Caco-2 (cell line): ENCODE measurements around the gene ZNF474. TPM values are rescaled to one million over a fixed set of nuclear protein-coding genes. Genes with fewer than 3 reads are reported as not detected.
A peak's percentile ranks its signal among the peaks of the same experiment; 100 is the strongest.

Source experiments
- BruUV-seq: library from RNA; stranded (reverse); fragments of 400-500 nt; replicated peaks from 2 replicates; lab custom pipeline; 2021; lab: Mats Ljungman, UMichigan
- CTCF ChIA-PET: fragments of 300-600 bp; sonication (Branson Sonifier 250); formaldehyde crosslinking; loops from one replicate; lab custom pipeline; 2022; ENCODE audit warnings: antibody characterized with exemption; lab: Charles Lee
- POLR2A ChIA-PET: fragments of 300-600 bp; sonication (Branson Sonifier 250); formaldehyde crosslinking; loops from one replicate; lab custom pipeline; 2022; ENCODE audit warnings: antibody characterized with exemption; lab: Charles Lee
- DNase-seq, 2 experiments: peaks; one replicate each; pipeline versions ENCODE4 v3.0.0 to v3.0.0-alpha.2; 2020 to 2022
- H3K27me3 ChIP-seq: replicated peaks from 2 replicates; pipeline ENCODE4 v1.6.0; 2011; ENCODE audit warnings: low read length; ENCODE audit not compliant: control insufficient read depth, insufficient read depth
- H3K36me3 ChIP-seq: 2 replicates; pipeline ENCODE4 v1.5.1; 2011; ENCODE audit warnings: low read length; ENCODE audit not compliant: control insufficient read depth, insufficient read depth
- H3K4me1 ChIP-seq: fragments of 250-450 bp; sonication (Bioruptor Pico); 2 replicates; pipeline ENCODE4 v1.5.1; 2020; ENCODE audit warnings: mild to moderate bottlenecking
- H3K4me3 ChIP-seq: 2 replicates; pipeline ENCODE4 v1.5.1; 2011; ENCODE audit warnings: low read depth, mild to moderate bottlenecking, control low read depth, low read length
- H3K9me3 ChIP-seq: fragments of 250-450 bp; sonication (Bioruptor Pico); 2 replicates; pipeline ENCODE4 v1.5.1; 2020; ENCODE audit warnings: mild to moderate bottlenecking, moderate library complexity
- H3K27ac Mint-ChIP-seq: one replicate; pipeline ENCODE4 v1.8.0; 2022; ENCODE audit warnings: mixed read lengths; ENCODE audit not compliant: unreplicated experiment
- H3K27me3 Mint-ChIP-seq: one replicate; pipeline ENCODE4 v1.8.0; 2022; ENCODE audit warnings: mixed read lengths; ENCODE audit not compliant: insufficient read depth, unreplicated experiment
- H3K36me3 Mint-ChIP-seq: one replicate; pipeline ENCODE4 v1.8.0; 2022; ENCODE audit warnings: mild to moderate bottlenecking, mixed read lengths; ENCODE audit not compliant: insufficient read depth, unreplicated experiment
- H3K4me1 Mint-ChIP-seq: one replicate; pipeline ENCODE4 v1.8.0; 2022; ENCODE audit warnings: low read depth, mixed read lengths; ENCODE audit not compliant: unreplicated experiment
- H3K4me3 Mint-ChIP-seq: one replicate; pipeline ENCODE4 v1.8.0; 2022; ENCODE audit warnings: mild to moderate bottlenecking, moderate library complexity, mixed read lengths; ENCODE audit not compliant: unreplicated experiment
- H3K9me3 Mint-ChIP-seq: one replicate; pipeline ENCODE4 v1.8.0; 2022; ENCODE audit warnings: mixed read lengths; ENCODE audit not compliant: unreplicated experiment
- intact Hi-C: fragments of 100-400 bp; cut with micrococcal nuclease; formaldehyde crosslinking; loops from one replicate; pipeline ENCODE4 v1.10.0; 2022; ENCODE audit not compliant: unreplicated experiment
- total RNA-seq: library from RNA; stranded (reverse); gene quantifications from 2 replicates; pipeline ENCODE4 v1.2.3, GENCODE V29; 2022
- TF ChIP-seq, protein P1 (sequence below), 2 experiments: fragments of 200-600 bp in 1 of 2; IDR thresholded peaks; 1 replicate in 1 of 2; 2 replicates in 1 of 2; pipeline versions ENCODE4 v1.5.1 to v1.8.0; 2011 to 2022; ENCODE audit warnings: antibody characterized with exemption in 1 of 2, control low read depth in 1 of 2, inconsistent platforms in 1 of 2, low read depth in 1 of 2, low read length in 1 of 2, mild to moderate bottlenecking in 1 of 2, moderate library complexity in 1 of 2; ENCODE audit not compliant: insufficient read depth in 1 of 2, severe bottlenecking in 1 of 2, unreplicated experiment in 1 of 2

The ZNF474 gene
- total RNA-seq, 1 experiment from 2014 or later, result not detected

DNA sequence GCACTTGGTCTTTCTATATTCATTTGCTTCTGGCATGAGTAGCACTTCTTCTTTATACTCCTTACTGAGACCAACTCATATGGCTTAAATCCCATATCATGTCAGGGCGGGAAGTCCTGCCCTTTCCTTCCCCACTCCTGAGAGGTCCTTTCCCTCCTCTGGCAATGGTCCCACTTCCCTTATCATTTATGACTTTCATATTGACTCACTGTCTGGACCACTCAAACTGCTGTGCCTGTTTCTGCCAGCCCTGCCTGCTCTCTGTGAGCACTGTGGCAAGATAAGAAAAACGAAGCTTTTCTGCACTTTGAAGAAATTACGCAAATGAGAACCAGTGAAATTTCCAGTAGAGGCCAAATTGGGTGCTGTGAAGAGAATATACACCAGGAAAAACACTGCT, 58.1 kb downstream of the ZNF474 start:
- BruUV-seq, result no TSS peak
- Histone ChIP-seq H3K36me3 (no peaks in the 10 kb centered on the region), H3K27me3 (no peaks in the 10 kb centered on the region), H3K4me3 (no peak overlapping the region), H3K9me3 (no peaks in the 10 kb centered on the region), H3K4me1 (no peaks in the 10 kb centered on the region)
- H3K27ac Mint-ChIP-seq, result no peak overlapping the region
- no peaks in the 10 kb centered on the region for H3K36me3 Mint-ChIP-seq
- no peaks in the 10 kb centered on the region for H3K9me3 Mint-ChIP-seq
- intact Hi-C loops, result no loop called here
- CTCF ChIA-PET, result no interaction called here
- TF ChIP-seq, protein P1, sequence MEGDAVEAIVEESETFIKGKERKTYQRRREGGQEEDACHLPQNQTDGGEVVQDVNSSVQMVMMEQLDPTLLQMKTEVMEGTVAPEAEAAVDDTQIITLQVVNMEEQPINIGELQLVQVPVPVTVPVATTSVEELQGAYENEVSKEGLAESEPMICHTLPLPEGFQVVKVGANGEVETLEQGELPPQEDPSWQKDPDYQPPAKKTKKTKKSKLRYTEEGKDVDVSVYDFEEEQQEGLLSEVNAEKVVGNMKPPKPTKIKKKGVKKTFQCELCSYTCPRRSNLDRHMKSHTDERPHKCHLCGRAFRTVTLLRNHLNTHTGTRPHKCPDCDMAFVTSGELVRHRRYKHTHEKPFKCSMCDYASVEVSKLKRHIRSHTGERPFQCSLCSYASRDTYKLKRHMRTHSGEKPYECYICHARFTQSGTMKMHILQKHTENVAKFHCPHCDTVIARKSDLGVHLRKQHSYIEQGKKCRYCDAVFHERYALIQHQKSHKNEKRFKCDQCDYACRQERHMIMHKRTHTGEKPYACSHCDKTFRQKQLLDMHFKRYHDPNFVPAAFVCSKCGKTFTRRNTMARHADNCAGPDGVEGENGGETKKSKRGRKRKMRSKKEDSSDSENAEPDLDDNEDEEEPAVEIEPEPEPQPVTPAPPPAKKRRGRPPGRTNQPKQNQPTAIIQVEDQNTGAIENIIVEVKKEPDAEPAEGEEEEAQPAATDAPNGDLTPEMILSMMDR (IDR thresholded peaks at IDR 0.05; ENCODE audit: insufficient read depth in 1 of 2, low read depth in 1 of 2, low read length in 1 of 2, severe bottlenecking in 1 of 2, unreplicated experiment in 1 of 2), result no peak
- POLR2A ChIA-PET, result no interaction called here
- H3K4me1 Mint-ChIP-seq, result no peaks in the 10 kb centered on the region
- no peak overlapping the region for H3K4me3 Mint-ChIP-seq
- no peak for DNase-seq
- peaks cover 3% of the 10 kb centered on the region for H3K27me3 Mint-ChIP-seq

DNA sequence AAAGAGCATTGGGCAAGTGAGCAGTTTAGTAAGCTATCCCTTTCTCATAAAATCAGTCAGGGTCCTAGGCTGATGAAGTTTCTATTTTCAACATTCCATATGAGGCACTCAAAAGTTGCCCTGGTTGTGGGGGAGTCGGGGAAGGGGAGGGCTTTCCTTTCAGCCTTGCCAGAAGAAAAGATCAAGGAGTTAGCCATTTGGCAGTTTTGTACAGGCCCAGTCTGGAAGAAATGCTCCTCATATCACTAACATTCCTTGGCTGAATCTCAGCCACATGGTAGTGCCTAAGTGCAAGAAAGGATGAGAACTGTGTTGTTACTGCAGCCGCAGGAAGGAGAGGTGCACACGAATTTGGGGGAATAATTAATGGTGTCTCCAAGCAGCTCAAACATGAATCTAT, 60.8 kb downstream of the ZNF474 start:
- Histone ChIP-seq H3K4me3 (no peak overlapping the region), H3K36me3 (no peaks in the 10 kb centered on the region), H3K27me3 (no peaks in the 10 kb centered on the region), H3K4me1 (no peaks in the 10 kb centered on the region), H3K9me3 (no peaks in the 10 kb centered on the region)
- ChIA-PET POLR2A (no interaction called here), CTCF (no interaction called here)
- H3K4me3 Mint-ChIP-seq, result no peak overlapping the region
- TF ChIP-seq, protein P1 (IDR thresholded peaks at IDR 0.05; ENCODE audit: insufficient read depth in 1 of 2, low read depth in 1 of 2, low read length in 1 of 2, severe bottlenecking in 1 of 2, unreplicated experiment in 1 of 2), result no peak
- BruUV-seq, result no TSS peak
- DNase-seq, result no peak
- no peaks in the 10 kb centered on the region for H3K4me1 Mint-ChIP-seq
- H3K27me3 Mint-ChIP-seq, result peaks cover 6% of the 10 kb centered on the region
- no peak overlapping the region for H3K27ac Mint-ChIP-seq
- no peaks in the 10 kb centered on the region for H3K36me3 Mint-ChIP-seq
- no peaks in the 10 kb centered on the region for H3K9me3 Mint-ChIP-seq
- intact Hi-C loops, result no loop called here

GRCh38 chr5:122192497-122193496, 63.5 kb downstream of the ZNF474 start:
- peak in 1 of 2 experiments; percentile 69 for DNase-seq
- BruUV-seq, result no TSS peak
- POLR2A ChIA-PET, result no interaction called here
- intact Hi-C loops, result loop anchor here (1.0 kb wide), 2 partner anchors 223 to 306 kb away; no protein-coding TSS in a partner anchor
- H3K27me3 ChIP-seq, result no peaks in the 10 kb centered on the region
- peaks cover 6% of the 10 kb centered on the region for H3K27me3 Mint-ChIP-seq
- H3K4me3 ChIP-seq, result no peak overlapping the region
- no peak overlapping the region for H3K27ac Mint-ChIP-seq
- H3K4me1 ChIP-seq, result no peaks in the 10 kb centered on the region
- CTCF ChIA-PET, result no interaction called here
- no peaks in the 10 kb centered on the region for H3K4me1 Mint-ChIP-seq
- no peaks in the 10 kb centered on the region for H3K36me3 ChIP-seq
- H3K9me3 ChIP-seq, result no peaks in the 10 kb centered on the region
- H3K36me3 Mint-ChIP-seq, result no peaks in the 10 kb centered on the region
- TF ChIP-seq, protein P1 (IDR thresholded peaks at IDR 0.05; ENCODE audit: insufficient read depth in 1 of 2, low read depth in 1 of 2, low read length in 1 of 2, severe bottlenecking in 1 of 2, unreplicated experiment in 1 of 2), result peak; percentile 54 to 66
- H3K4me3 Mint-ChIP-seq, result no peak overlapping the region
- no peaks in the 10 kb centered on the region for H3K9me3 Mint-ChIP-seq
